ENCODE data around the gene TPM2. TPM values are rescaled to one million over a fixed set of nuclear protein-coding genes. Genes with fewer than 3 reads are reported as not detected.
A peak's percentile ranks its signal among the peaks of the same experiment; 100 is the strongest.

The TPM2 gene
- total RNA-seq, 4 donors from 2014 or later, result 7,572 to 13,568 (median 12,084) TPM

- no peak for ATAC-seq
- no peak overlapping the region for H3K4me3 ChIP-seq
- H3K27me3 ChIP-seq, result no peaks in the 10 kb centered on the region
- H3K4me1 ChIP-seq, result peaks cover 0 to 38% (median 9%) of the 10 kb centered on the region in 3 donors
- H3K36me3 ChIP-seq, result no peaks in the 10 kb centered on the region
- no peaks in the 10 kb centered on the region for H3K9me3 ChIP-seq
- TF ChIP-seq CTCF (IDR thresholded peaks at IDR 0.05) (no peak), EP300 (IDR thresholded peaks at IDR 0.05) (no peak), POLR2AphosphoS5 (IDR thresholded peaks at IDR 0.05) (no peak), POLR2A (IDR thresholded peaks at IDR 0.05) (no peak)
- no peak overlapping the region for H3K27ac ChIP-seq
- 100% methylated on average over 1 of the region's 3 CpGs; no CpG with 5 or more reads in 1 of the 2 donors for WGBS, 2 donors (ENCODE audit: low coverage in 1 of 2)
These were observed 21.8 kb downstream of the TPM2 start for GRCh38 chr9:35667939-35668338.

- no peak for TF ChIP-seq CTCF (IDR thresholded peaks at IDR 0.05)
- no peak for TF ChIP-seq EP300 (IDR thresholded peaks at IDR 0.05)
- no peak for TF ChIP-seq POLR2A (IDR thresholded peaks at IDR 0.05)
- no peak for TF ChIP-seq POLR2AphosphoS5 (IDR thresholded peaks at IDR 0.05)
- Histone ChIP-seq H3K27ac (peak overlapping the region in 2 of 4 donors; percentile 22 to 100), H3K9me3 (no peaks in the 10 kb centered on the region), H3K27me3 (no peaks in the 10 kb centered on the region), H3K36me3 (no peaks in the 10 kb centered on the region), H3K4me3 (no peak overlapping the region), H3K4me1 (peaks cover 0 to 48% (median 15%) of the 10 kb centered on the region in 3 donors)
- ATAC-seq, result no peak
- WGBS, 2 donors (ENCODE audit: low coverage in 1 of 2), result 90 to 92% methylated on average over 4 to 5 of the region's 5 CpGs
These were observed 23.2 kb downstream of the TPM2 start for GRCh38 chr9:35666549-35666948.

GRCh38 chr9:35666045-35666444 lies 23.7 kb downstream of the TPM2 start:
- no peak for TF ChIP-seq EP300 (IDR thresholded peaks at IDR 0.05)
- no peak for TF ChIP-seq CTCF (IDR thresholded peaks at IDR 0.05)
- TF ChIP-seq POLR2AphosphoS5 (IDR thresholded peaks at IDR 0.05), result no peak
- no peak for TF ChIP-seq POLR2A (IDR thresholded peaks at IDR 0.05)
- WGBS, 2 donors (ENCODE audit: low coverage in 1 of 2), result 11 to 79% methylated on average over 1 of the region's 1 CpG

GRCh38 chr9:35665471-35665818 lies 24.3 kb downstream of the TPM2 start:
- Histone ChIP-seq H3K9me3 (no peaks in the 10 kb centered on the region), H3K4me1 (peaks cover 0 to 60% (median 17%) of the 10 kb centered on the region in 3 donors), H3K4me3 (peak overlapping the region; percentile 16 to 60), H3K36me3 (peaks cover 0 to 6% of the 10 kb centered on the region in 2 donors), H3K27me3 (no peaks in the 10 kb centered on the region), H3K27ac (peak overlapping the region in 3 of 4 donors; percentile 99 to 100 (median 100))
- WGBS, 2 donors (ENCODE audit: low coverage in 1 of 2), result 29 to 31% methylated on average over 3 to 5 of the region's 5 CpGs
- TF ChIP-seq POLR2AphosphoS5 (IDR thresholded peaks at IDR 0.05) (no peak), CTCF (IDR thresholded peaks at IDR 0.05) (no peak), EP300 (IDR thresholded peaks at IDR 0.05) (no peak), POLR2A (IDR thresholded peaks at IDR 0.05) (no peak)
- ATAC-seq, result no peak

More at GRCh38 chr9:35666045-35666444, 23.7 kb downstream of the TPM2 start:
- H3K27ac ChIP-seq, result peak overlapping the region in 3 of 4 donors; percentile 22 to 100 (median 100)
- H3K27me3 ChIP-seq, result no peaks in the 10 kb centered on the region
- ATAC-seq, result no peak
- peaks cover 0 to 54% (median 17%) of the 10 kb centered on the region in 3 donors for H3K4me1 ChIP-seq
- peaks cover 0 to under 1% of the 10 kb centered on the region in 2 donors for H3K36me3 ChIP-seq
- H3K9me3 ChIP-seq, result no peaks in the 10 kb centered on the region
- H3K4me3 ChIP-seq, result no peak overlapping the region

Data from gastroesophageal sphincter (tissue), 4 donors.